ENCODE measurements around the gene AQP9.

The AQP9 gene

DNA sequence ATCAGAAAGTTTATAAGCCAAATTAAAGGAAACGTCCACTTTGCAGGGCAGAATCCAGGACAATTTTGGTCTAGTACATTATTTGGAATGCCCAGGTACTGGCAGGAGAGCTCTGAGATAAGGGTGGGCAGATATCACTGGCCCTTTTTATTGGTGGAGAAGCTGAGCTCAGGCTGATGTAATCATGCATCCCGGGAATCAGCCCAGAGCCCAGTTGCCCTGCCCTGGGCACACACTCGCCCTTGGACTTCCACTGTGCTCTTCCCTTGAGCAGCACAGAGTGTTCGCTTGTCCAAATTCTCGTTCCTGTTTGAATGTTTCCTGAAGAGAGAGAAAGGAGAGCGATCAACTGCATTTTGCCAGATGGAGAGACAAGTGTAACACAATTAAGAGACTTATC, 3.7 kb downstream of the AQP9 start:
- no peak for DNase-seq (ENCODE audit: low read depth in 3 of 3)

GRCh38 chr15:58142827-58143461, 4.8 kb downstream of the AQP9 start:
- no peak for DNase-seq (ENCODE audit: low read depth in 3 of 3)

- no peak for DNase-seq (ENCODE audit: low read depth in 3 of 3)
Measured at GRCh38 chr15:58145606-58146005, 7.4 kb downstream of the AQP9 start.

GRCh38 chr15:58146211-58146610, 8.0 kb downstream of the AQP9 start:
- DNase-seq (ENCODE audit: low read depth in 3 of 3), result no peak

GRCh38 chr15:58146749-58147148, 8.6 kb downstream of the AQP9 start:
- no peak for DNase-seq (ENCODE audit: low read depth in 3 of 3)

DNA sequence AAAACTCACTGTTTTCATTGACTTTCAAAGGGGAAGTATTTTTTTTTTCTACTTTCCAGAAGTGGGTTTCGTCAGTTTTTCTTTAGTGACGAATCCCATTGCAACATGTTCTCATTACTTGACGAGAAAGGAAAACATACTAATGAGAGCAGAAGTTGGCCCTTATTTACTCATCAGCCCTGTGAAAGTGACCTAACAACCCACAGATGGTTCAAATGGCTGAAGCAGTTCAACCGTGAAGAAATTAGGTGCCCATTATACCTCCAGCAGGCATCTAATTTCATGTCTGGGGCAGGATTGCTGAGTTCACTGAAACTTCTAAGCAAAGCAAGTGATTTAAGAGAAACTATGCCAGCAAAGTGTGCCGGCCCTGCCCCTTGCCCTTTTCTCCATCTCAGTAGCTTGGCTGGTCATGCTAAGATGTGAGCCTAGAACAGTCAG, 9.0 kb downstream of the AQP9 start:
- DNase-seq (ENCODE audit: low read depth in 3 of 3), result no peak

DNA sequence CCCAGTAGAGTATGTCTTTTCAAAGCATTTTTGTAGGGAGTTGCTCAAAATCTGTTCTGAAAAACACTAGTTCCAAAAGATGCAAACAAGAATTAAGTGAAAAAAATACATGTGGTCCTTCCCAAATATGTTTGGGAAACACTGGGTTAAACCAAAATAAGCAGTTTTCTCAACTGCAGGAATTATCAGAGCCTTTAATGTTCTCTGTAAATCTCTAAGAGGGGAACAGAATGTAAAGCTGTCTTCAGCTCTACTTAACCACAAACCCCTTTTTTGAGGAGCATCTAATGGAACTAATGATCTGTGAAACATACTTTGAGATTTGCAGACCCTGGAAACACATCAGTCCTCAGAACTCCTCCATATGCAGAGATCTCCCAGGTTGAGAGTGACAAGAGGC, 9.9 kb downstream of the AQP9 start:
- DNase-seq (ENCODE audit: low read depth in 3 of 3), result no peak

GRCh38 chr15:58148633-58149445, 10.7 kb downstream of the AQP9 start:
- DNase-seq (ENCODE audit: low read depth in 3 of 3), result no peak

- no peak for DNase-seq (ENCODE audit: low read depth in 3 of 3)
Measured at GRCh38 chr15:58154769-58155168, 16.6 kb downstream of the AQP9 start.

DNA sequence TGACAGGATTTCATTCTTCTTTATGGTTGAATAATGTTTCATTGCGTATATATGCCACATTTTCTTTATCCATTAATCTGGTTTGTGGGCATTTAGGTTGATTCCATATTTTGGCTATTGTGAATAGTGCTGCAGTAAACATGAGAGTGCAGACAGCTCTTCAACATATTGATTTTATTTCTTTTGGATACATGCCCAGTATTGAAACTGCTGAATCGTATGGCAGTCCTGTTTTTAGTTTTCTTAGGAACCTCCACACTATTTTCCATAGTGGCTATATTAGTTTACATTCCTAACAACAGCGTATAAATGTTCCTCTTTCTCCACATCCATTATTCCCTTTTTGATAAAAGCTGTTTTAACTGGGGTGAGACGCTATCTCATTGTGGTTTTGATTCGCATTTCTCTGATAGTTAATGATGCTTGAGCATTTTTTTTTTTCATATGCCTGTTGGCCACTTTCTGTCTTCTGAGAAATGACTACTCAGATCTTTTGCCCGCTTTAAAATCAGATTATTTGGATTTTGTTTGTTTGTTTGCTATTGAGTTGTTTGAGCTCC, 21.7 kb downstream of the AQP9 start:
- DNase-seq (ENCODE audit: low read depth in 3 of 3), result no peak

GRCh38 chr15:58161436-58161930, 23.3 kb downstream of the AQP9 start:
- DNase-seq (ENCODE audit: low read depth in 3 of 3), result no peak

DNA sequence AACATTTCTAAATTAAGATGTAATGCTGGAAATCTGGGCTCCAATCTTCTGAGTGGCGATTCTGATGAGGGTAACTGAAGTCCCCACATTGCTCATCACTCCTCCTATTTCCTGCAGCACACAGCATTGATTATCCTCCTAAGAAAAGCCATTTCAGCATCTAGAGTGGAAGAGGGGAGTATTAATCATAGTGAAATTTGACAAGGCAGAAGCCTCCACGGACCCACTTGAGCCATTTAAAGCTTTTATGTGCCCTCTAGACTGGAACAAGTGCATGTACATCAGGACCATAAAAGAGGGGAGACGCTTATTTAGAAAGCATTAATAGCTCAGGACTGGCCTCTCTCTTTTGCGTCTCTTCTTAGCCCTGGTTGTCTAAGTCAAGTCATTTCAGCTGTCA, 25.8 kb downstream of the AQP9 start:
- no peak for DNase-seq (ENCODE audit: low read depth in 3 of 3)

GRCh38 chr15:58164926-58165325, 26.7 kb downstream of the AQP9 start:
- DNase-seq (ENCODE audit: low read depth in 3 of 3), result no peak

DNA sequence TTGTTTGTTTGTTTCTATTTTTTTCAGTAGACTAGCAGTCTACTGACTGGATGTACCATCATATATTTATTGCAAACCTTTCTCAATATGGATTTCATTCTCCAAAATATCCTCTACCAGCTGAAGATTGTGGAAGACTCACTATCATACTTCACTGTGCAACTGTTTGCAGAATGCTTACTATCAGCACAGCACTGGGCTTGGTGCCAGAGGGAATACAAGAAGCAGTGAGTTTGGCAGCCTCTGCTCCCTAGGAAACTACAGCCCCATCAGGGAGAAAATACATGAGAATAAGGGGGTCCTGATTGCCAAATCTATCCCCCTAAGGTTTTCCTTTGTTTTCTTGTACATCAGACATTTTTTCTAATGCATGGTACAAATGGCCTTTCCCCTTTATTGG, 27.5 kb downstream of the AQP9 start:
- no peak for DNase-seq (ENCODE audit: low read depth in 3 of 3)

DNA sequence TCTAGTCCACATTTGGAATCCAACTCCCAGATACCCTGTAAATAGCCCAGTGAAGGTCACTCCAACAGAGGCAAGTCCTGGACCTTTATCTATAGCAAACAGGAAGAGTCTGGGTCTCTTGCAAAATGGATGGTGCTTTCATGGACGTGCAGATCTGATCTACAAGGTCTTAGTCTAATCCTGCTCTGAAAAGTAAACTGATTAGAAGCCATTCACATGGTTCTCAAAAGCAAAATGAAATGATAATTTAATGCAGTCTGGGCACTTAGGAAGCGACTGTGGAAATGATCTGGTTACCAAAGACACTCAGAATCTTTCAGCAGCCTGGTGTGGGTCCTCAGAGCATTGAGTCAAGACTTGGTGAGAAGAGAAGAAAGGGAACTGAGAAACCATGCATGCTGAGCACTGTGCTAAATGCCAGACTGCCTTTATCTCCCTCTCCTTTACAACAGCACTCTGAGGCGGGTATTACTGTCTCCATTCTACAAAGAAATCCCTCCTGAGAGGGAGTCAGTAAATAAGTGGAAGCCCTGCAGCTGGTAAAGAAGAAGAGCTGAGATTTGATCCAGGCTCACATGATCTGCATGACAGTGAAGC, 29.0 kb downstream of the AQP9 start:
- no peak for DNase-seq (ENCODE audit: low read depth in 3 of 3)

DNA sequence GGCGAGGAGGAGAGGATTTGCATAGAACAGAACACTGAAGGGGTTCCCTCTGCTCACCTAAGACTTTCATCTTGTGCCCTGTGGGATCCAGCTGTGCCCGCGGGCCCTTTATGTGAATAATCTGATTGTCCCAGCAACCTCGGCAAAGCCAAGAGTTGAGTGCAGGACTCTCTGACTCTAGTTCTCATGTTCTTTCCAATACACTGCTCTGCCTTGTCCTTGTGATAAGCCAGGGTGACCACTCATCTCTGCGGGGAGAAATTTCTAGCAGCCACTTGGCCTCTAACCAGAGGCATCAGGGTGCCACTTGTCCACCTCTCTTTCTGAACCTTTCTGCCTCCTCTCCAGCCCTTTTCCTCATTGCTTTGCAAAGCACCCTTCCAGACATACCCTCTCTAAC, 31.8 kb downstream of the AQP9 start:
- DNase-seq (ENCODE audit: low read depth in 3 of 3), result no peak

- no peak for DNase-seq (ENCODE audit: low read depth in 3 of 3)
Measured at GRCh38 chr15:58171476-58172061, 33.4 kb downstream of the AQP9 start.

DNA sequence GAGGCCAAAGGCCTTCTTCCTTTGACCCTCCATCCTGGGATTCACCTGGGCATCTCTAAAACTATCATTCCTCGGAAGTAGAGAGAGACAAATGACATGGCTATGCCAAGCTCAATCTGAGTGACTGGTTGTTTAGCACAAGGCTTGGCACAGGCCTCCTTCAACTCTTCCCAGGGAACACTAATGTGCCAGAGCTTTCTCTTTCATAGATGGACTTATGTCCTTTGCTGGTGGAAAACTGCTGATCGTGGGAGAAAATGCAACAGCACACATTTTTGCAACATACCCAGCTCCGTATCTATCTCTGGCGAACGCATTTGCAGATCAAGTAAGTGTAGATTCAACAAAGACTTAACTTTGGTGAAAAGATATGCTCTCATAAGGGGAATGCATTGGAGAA, 36.5 kb downstream of the AQP9 start:
- DNase-seq (ENCODE audit: low read depth in 3 of 3), result no peak

DNA sequence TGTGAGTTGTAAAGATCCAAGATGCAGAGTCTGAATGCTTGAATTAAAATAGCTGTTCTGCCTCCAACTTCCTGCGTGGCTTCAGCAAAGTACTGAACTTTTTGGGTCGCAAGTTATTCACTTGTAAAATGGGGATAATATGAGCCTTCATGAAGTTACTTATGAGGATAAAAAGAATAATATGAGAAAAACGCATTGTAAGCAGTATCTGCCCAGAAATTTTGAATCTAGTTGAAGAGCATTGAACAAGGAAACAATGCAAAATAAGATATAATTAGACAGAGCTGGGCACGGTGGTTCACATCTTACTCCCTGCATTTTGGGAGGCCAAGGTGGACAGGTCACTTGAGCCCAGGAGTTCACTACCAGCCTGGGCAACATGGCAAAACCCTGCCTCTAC, 37.8 kb downstream of the AQP9 start:
- no peak for DNase-seq (ENCODE audit: low read depth in 3 of 3)

GRCh38 chr15:58178668-58179067, 40.5 kb downstream of the AQP9 start:
- no peak for DNase-seq (ENCODE audit: low read depth in 3 of 3)

DNA sequence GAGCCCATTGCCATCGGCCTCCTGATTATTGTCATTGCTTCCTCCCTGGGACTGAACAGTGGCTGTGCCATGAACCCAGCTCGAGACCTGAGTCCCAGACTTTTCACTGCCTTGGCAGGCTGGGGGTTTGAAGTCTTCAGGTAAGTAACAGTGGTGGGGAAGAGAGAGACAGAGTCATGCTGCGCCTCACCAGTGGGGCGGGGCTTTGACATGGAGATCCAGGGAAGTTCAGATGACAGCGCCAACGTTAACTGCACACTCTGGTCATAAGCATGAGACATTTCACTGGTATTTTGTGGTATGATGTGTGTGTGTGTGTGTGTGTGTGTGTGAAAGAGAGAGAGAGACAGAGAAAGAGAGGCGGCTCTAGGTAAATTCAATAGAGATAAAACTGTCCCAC, 41.0 kb downstream of the AQP9 start:
- no peak for DNase-seq (ENCODE audit: low read depth in 3 of 3)

- no peak for DNase-seq (ENCODE audit: low read depth in 3 of 3)
Measured at GRCh38 chr15:58179741-58180381, 41.7 kb downstream of the AQP9 start.
